Adipocyte (in vitro differentiated cells): ENCODE results near the gene ESPL1.
"Not testable (repeated sequence)": the region's sequence is repeated elsewhere in the genome, so short reads cannot be mapped to it uniquely, and the experiment has no call there.

ENCODE experiments used
- DNase-seq: peaks from one replicate; pipeline ENCODE4 v3.0.0-alpha.2; 2015; ENCODE audit warnings: low read depth
- H3K27me3 ChIP-seq: replicated peaks from 2 replicates; pipeline ENCODE4 v1.7.0; 2013; ENCODE audit warnings: mild to moderate bottlenecking, low read length, moderate library complexity; ENCODE audit not compliant: control insufficient read depth, insufficient read depth
- H3K36me3 ChIP-seq: 2 replicates; pipeline ENCODE4 v1.7.0; 2013; ENCODE audit warnings: low read length, mild to moderate bottlenecking, moderate library complexity; ENCODE audit not compliant: control insufficient read depth, insufficient read depth, severe bottlenecking
- H3K4me1 ChIP-seq: 2 replicates; pipeline ENCODE4 v1.7.0; 2013; ENCODE audit warnings: mild to moderate bottlenecking, low read length, moderate library complexity; ENCODE audit not compliant: control insufficient read depth, insufficient read depth
- H3K4me3 ChIP-seq: 2 replicates; pipeline ENCODE4 v1.7.0; 2013; ENCODE audit warnings: mild to moderate bottlenecking, low read length, moderate library complexity
- H3K9ac ChIP-seq: 2 replicates; pipeline ENCODE4 v1.7.0; 2013; ENCODE audit warnings: mild to moderate bottlenecking, low read length, moderate library complexity
- H3K9me3 ChIP-seq: 2 replicates; pipeline ENCODE4 v1.7.0; 2013; ENCODE audit warnings: mild to moderate bottlenecking, low read length, moderate library complexity; ENCODE audit not compliant: control insufficient read depth

The ESPL1 gene

GRCh38 chr12:53313996-53314395 lies 45.9 kb downstream of the ESPL1 start:
- Histone ChIP-seq H3K9me3 (no peaks in the 10 kb centered on the region), H3K4me1 (no peaks in the 10 kb centered on the region), H3K9ac (no peak overlapping the region), H3K27me3 (no peaks in the 10 kb centered on the region), H3K4me3 (no peak overlapping the region), H3K36me3 (peaks cover 43% of the 10 kb centered on the region)
- no peak for DNase-seq

- Histone ChIP-seq H3K9ac (peak overlapping the region; percentile 95), H3K27me3 (no peaks in the 10 kb centered on the region), H3K9me3 (no peaks in the 10 kb centered on the region), H3K4me3 (peak overlapping the region; percentile 98), H3K36me3 (peaks cover 22% of the 10 kb centered on the region), H3K4me1 (peaks cover 22% of the 10 kb centered on the region)
- peak; percentile 49 for DNase-seq
These were observed 52.5 kb downstream of the ESPL1 start for GRCh38 chr12:53320352-53321195.

GRCh38 chr12:53324113-53324778 lies 56.1 kb downstream of the ESPL1 start:
- peaks cover 1% of the 10 kb centered on the region for H3K36me3 ChIP-seq
- DNase-seq, result no peak
- peaks cover 4% of the 10 kb centered on the region for H3K27me3 ChIP-seq
- H3K9me3 ChIP-seq, result no peaks in the 10 kb centered on the region
- H3K9ac ChIP-seq, result peak overlapping the region; percentile 87
- H3K4me1 ChIP-seq, result peaks cover 22% of the 10 kb centered on the region
- peak overlapping the region; percentile 81 for H3K4me3 ChIP-seq

- peak overlapping the region; percentile 81 for H3K4me3 ChIP-seq
- no peaks in the 10 kb centered on the region for H3K9me3 ChIP-seq
- H3K4me1 ChIP-seq, result peaks cover 22% of the 10 kb centered on the region
- H3K36me3 ChIP-seq, result no peaks in the 10 kb centered on the region
- peaks cover 4% of the 10 kb centered on the region for H3K27me3 ChIP-seq
- peak overlapping the region; percentile 87 for H3K9ac ChIP-seq
- DNase-seq, result peak; percentile 98
These were observed 56.8 kb downstream of the ESPL1 start for GRCh38 chr12:53324779-53325510.

GRCh38 chr12:53325511-53326061 lies 57.5 kb downstream of the ESPL1 start:
- Histone ChIP-seq H3K4me1 (peaks cover 15% of the 10 kb centered on the region), H3K4me3 (peak overlapping the region; percentile 81), H3K9ac (peak overlapping the region; percentile 87), H3K36me3 (no peaks in the 10 kb centered on the region), H3K9me3 (no peaks in the 10 kb centered on the region), H3K27me3 (peaks cover 7% of the 10 kb centered on the region)
- DNase-seq, result peak; percentile 55

GRCh38 chr12:53326460-53327185 lies 58.5 kb downstream of the ESPL1 start:
- Histone ChIP-seq H3K4me1 (peaks cover 10% of the 10 kb centered on the region), H3K4me3 (no peak overlapping the region), H3K9me3 (no peaks in the 10 kb centered on the region)

GRCh38 chr12:53327435-53328042 lies 59.4 kb downstream of the ESPL1 start:
- no peak overlapping the region for H3K9ac ChIP-seq
- H3K4me3 ChIP-seq, result no peak overlapping the region
- peak; percentile 30 for DNase-seq
- H3K4me1 ChIP-seq, result peaks cover 6% of the 10 kb centered on the region
- no peaks in the 10 kb centered on the region for H3K9me3 ChIP-seq
- peaks cover 22% of the 10 kb centered on the region for H3K27me3 ChIP-seq
- no peaks in the 10 kb centered on the region for H3K36me3 ChIP-seq

More at GRCh38 chr12:53326460-53327185, 58.5 kb downstream of the ESPL1 start:
- Histone ChIP-seq H3K9ac (no peak overlapping the region), H3K36me3 (no peaks in the 10 kb centered on the region), H3K27me3 (peaks cover 14% of the 10 kb centered on the region)
- DNase-seq, result no peak

GRCh38 chr12:53328043-53328435 lies 59.9 kb downstream of the ESPL1 start:
- Histone ChIP-seq H3K4me3 (no peak overlapping the region), H3K36me3 (no peaks in the 10 kb centered on the region), H3K27me3 (peaks cover 26% of the 10 kb centered on the region), H3K9me3 (no peaks in the 10 kb centered on the region), H3K4me1 (peaks cover 6% of the 10 kb centered on the region), H3K9ac (no peak overlapping the region)
- no peak for DNase-seq

- no peak for DNase-seq
- no peak overlapping the region for H3K9ac ChIP-seq
These were observed 62.6 kb downstream of the ESPL1 start for GRCh38 chr12:53330671-53331070.

GRCh38 chr12:53332339-53332738 lies 64.2 kb downstream of the ESPL1 start:
- not testable (repeated sequence) for H3K9me3 ChIP-seq, DNase-seq, H3K36me3 ChIP-seq, H3K4me1 ChIP-seq, H3K4me3 ChIP-seq, H3K9ac ChIP-seq
- H3K27me3 ChIP-seq, result peaks cover 62% of the 10 kb centered on the region

More at GRCh38 chr12:53330671-53331070, 62.6 kb downstream of the ESPL1 start:
- peaks cover 50% of the 10 kb centered on the region for H3K27me3 ChIP-seq
- no peaks in the 10 kb centered on the region for H3K9me3 ChIP-seq
- no peaks in the 10 kb centered on the region for H3K4me1 ChIP-seq
- H3K36me3 ChIP-seq, result no peaks in the 10 kb centered on the region
- H3K4me3 ChIP-seq, result no peak overlapping the region
